22Rv1 (cell line): ENCODE measurements around the gene PKHD1.

Experiments
- CTCF ChIP-seq: fragments of 450-650 bp; IDR thresholded peaks from 2 replicates; pipeline ENCODE4 v1.5.1; 2017; ENCODE audit warnings: mild to moderate bottlenecking
- ZFX ChIP-seq: fragments of 450-650 bp; IDR thresholded peaks from 2 replicates; pipeline ENCODE4 v1.6.1; 2017; ENCODE audit warnings: antibody characterized with exemption, borderline replicate concordance

- peak; percentile 79 for TF ChIP-seq CTCF
- no peak for TF ChIP-seq ZFX
These were observed at the start of gene PKHD1 for GRCh38 chr6:52087498-52087999.
